HL-60 (cell line): ENCODE measurements around the gene GPRC5B.

Experiments used
- DNase-seq, 2 experiments: peaks; one replicate each; pipeline ENCODE4 v3.0.0-alpha.2; 2010 to 2020; ENCODE audit warnings: low read depth in 1 of 2, low spot score in 1 of 2
- H3K27ac ChIP-seq: fragments of 250-450 bp; sonication (Bioruptor Pico); replicated peaks from 2 replicates; pipeline ENCODE4 v1.5.1; 2020; ENCODE audit warnings: mild to moderate bottlenecking, moderate library complexity
- H3K27me3 ChIP-seq: fragments of 250-450 bp; sonication (Bioruptor Pico); 2 replicates; pipeline ENCODE4 v1.5.1; 2021; ENCODE audit warnings: mild to moderate bottlenecking, moderate library complexity; ENCODE audit not compliant: insufficient read depth, poor library complexity, severe bottlenecking
- H3K4me3 ChIP-seq: replicated peaks from 2 replicates; pipeline ENCODE4 v1.5.1; 2011; ENCODE audit warnings: mild to moderate bottlenecking, control low read depth, low read length; ENCODE audit not compliant: insufficient read depth
- CTCF ChIP-seq: IDR thresholded peaks from one replicate; pipeline ENCODE4 v1.5.1; 2011; ENCODE audit warnings: low read length, control low read depth, inconsistent platforms; ENCODE audit not compliant: insufficient read depth
- GABPA ChIP-seq: IDR thresholded peaks from 2 replicates; pipeline ENCODE4 v1.6.1; 2012; ENCODE audit warnings: low read depth
- POLR2AphosphoS5 ChIP-seq: IDR thresholded peaks from 2 replicates; pipeline ENCODE4 v1.6.1; 2012; ENCODE audit warnings: low read depth
- REST ChIP-seq: IDR thresholded peaks from 2 replicates; pipeline ENCODE4 v1.6.1; 2012; ENCODE audit warnings: low read depth; ENCODE audit not compliant: insufficient replicate concordance
- SPI1 ChIP-seq: IDR thresholded peaks from 2 replicates; pipeline ENCODE4 v1.6.1; 2012; ENCODE audit warnings: low read depth, mild to moderate bottlenecking, borderline replicate concordance

Gene GPRC5B

GRCh38 chr16:19860166-19861041 is 24.2 kb downstream of the GPRC5B start:
- Histone ChIP-seq H3K27ac (no peak overlapping the region), H3K27me3 (no peaks in the 10 kb centered on the region), H3K4me3 (no peak overlapping the region)
- TF ChIP-seq SPI1 (no peak), GABPA (no peak), POLR2AphosphoS5 (no peak)
- no peak for DNase-seq

- Histone ChIP-seq H3K27ac (no peak overlapping the region), H3K27me3 (no peaks in the 10 kb centered on the region), H3K4me3 (no peak overlapping the region)
- TF ChIP-seq SPI1 (no peak), POLR2AphosphoS5 (no peak), CTCF (no peak), GABPA (no peak), REST (no peak)
- DNase-seq, result no peak
Observed at GRCh38 chr16:19859603-19860002, 25.0 kb downstream of the GPRC5B start.

- Histone ChIP-seq H3K27me3 (no peaks in the 10 kb centered on the region), H3K27ac (no peak overlapping the region), H3K4me3 (no peak overlapping the region)
- DNase-seq, result no peak
- TF ChIP-seq SPI1, result no peak
- TF ChIP-seq GABPA, result no peak
- TF ChIP-seq CTCF, result no peak
- TF ChIP-seq POLR2AphosphoS5, result no peak
- no peak for TF ChIP-seq REST
Observed at GRCh38 chr16:19859166-19859565, 25.5 kb downstream of the GPRC5B start.

GRCh38 chr16:19858340-19859018 is 26.2 kb downstream of the GPRC5B start:
- Histone ChIP-seq H3K4me3 (no peak overlapping the region), H3K27ac (no peak overlapping the region), H3K27me3 (no peaks in the 10 kb centered on the region)
- no peak for TF ChIP-seq POLR2AphosphoS5
- TF ChIP-seq CTCF, result no peak
- TF ChIP-seq REST, result no peak
- TF ChIP-seq SPI1, result no peak
- TF ChIP-seq GABPA, result no peak
- DNase-seq, result no peak
